Breast epithelium (tissue), 3 donors: ENCODE data around the gene RIMOC1.
A peak's percentile ranks its signal among the peaks of the same experiment; 100 is the strongest.

Experiments
- CTCF ChIP-seq, 3 donors: fragments of 450-650 bp; IDR thresholded peaks; one replicate each; pipeline ENCODE4 v1.5.1; 2016 to 2017; ENCODE audit warnings: antibody characterized with exemption in 3 of 3, mild to moderate bottlenecking in 3 of 3, moderate library complexity in 3 of 3
- POLR2A ChIP-seq: fragments of 450-650 bp; IDR thresholded peaks from one replicate; pipeline ENCODE4 v1.6.1; 2016; ENCODE audit warnings: antibody characterized with exemption, mild to moderate bottlenecking, moderate library complexity
- POLR2AphosphoS5 ChIP-seq, 3 donors: sonication (generic); formaldehyde crosslinking; IDR thresholded peaks; one replicate each; pipeline ENCODE4 v1.6.1; 2017; ENCODE audit warnings: antibody characterized with exemption in 3 of 3

GRCh38 chr5:41856644-41857491 is 47.3 kb upstream of the RIMOC1 start:
- TF ChIP-seq CTCF (IDR thresholded peaks at IDR 0.05) (peak; percentile 45 to 70 (median 67)), POLR2AphosphoS5 (IDR thresholded peaks at IDR 0.05) (no peak), POLR2A (no peak)
